ENCODE measurements around the gene PLVAP. TPM values are rescaled to one million over a fixed set of nuclear protein-coding genes. Genes with fewer than 3 reads are reported as not detected.

PLVAP gene
- total RNA-seq, 2 experiments from 2014 or later = 0.68 TPM; not detected in 1

DNA sequence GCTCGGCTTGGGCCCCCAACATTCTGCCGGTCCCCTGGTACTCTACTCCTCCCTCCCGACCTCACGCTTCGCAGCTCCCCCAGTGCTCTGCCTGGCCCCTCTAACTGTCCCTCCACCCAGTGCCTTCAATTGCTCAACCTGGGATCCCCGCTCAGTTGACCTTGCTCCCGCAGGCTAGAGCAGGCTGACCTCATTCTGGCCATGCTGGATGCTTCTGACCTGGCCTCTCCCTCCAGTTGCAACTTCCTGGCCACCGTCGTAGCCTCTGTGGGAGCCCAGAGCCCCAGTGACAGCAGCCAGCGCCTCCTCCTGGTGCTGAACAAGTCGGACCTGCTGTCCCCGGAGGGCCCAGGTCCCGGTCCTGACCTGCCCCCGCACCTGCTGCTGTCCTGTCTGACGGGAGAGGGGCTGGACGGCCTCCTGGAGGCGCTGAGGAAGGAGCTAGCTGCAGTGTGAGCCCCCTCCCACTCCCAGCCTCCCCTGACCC is 36.2 kb downstream of the PLVAP start:
- Mint-ChIP-seq H3K27ac (no peak overlapping the region), H3K36me3 (no peaks in the 10 kb centered on the region), H3K4me1 (peaks cover 13% of the 10 kb centered on the region), H3K4me3 (no peak overlapping the region), H3K27me3 (no peaks in the 10 kb centered on the region), H3K9me3 (no peaks in the 10 kb centered on the region)
- POLR2A ChIA-PET = no interaction called here
- ATAC-seq (ENCODE audit: low read depth) (no peak), DNase-seq (no peak)

DNA sequence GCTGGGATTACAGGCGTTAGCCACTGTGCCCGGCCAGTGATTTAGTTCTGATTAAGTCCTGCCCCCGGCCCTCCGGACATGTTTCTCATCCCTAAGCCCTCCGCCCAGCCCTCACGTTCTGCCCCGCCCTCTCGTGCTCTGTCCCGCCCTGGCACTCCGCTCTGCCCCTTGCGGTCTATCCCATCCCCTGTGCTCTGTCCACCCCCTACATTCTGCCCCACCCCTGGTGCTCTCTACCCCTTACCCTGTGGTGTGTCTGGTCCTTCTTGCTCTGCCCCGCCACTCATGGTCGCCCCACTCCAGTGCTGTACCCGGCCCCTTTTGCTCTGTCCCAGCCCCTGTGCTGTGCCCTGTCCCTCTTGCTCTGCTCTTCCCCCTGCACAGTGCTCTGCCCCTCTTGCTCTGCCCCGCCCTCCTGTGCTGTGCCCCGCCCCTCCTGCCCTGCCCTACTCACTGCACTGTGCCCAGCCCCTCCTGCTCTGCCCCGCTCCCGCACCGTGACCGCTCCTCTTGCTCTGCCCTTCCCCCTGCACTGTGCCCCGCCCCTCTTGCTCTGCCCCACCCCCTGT is 36.8 kb downstream of the PLVAP start:
- Mint-ChIP-seq H3K4me1 (peaks cover 13% of the 10 kb centered on the region), H3K27me3 (no peaks in the 10 kb centered on the region), H3K4me3 (no peak overlapping the region), H3K36me3 (no peaks in the 10 kb centered on the region), H3K9me3 (no peaks in the 10 kb centered on the region), H3K27ac (no peak overlapping the region)
- POLR2A ChIA-PET = no interaction called here
- DNase-seq = no peak
- no peak for ATAC-seq (ENCODE audit: low read depth)

DNA sequence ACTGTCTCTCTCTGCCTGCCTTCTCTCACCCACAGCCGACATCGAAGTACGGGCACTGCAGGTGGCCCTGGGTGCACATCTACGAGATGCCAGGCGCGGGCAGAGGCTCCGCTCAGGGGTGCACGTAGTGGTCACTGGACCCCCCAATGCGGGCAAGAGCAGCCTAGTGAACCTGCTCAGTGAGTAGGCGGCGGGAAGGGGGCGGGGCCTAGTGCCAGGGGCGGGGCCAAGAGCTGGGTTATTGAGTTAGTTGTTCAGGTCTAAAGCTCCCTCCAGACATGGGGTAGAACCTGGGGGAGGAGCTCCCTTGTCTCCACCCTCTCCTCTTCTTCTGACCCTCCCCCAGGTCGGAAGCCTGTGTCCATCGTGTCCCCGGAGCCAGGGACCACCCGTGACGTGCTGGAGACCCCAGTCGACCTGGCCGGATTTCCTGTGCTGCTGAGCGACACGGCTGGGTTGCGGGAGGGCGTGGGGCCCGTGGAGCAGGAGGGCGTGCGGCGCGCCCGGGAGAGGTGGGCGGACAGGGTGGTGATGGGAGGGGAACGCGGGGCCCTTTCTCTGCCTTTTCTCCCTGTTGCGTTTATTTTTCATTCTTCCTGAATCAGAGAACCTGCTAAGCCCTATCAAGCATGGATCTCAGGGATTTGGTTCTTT is 37.9 kb downstream of the PLVAP start:
- Mint-ChIP-seq H3K27ac (no peak overlapping the region), H3K9me3 (no peaks in the 10 kb centered on the region), H3K36me3 (no peaks in the 10 kb centered on the region), H3K27me3 (no peaks in the 10 kb centered on the region), H3K4me3 (peak overlapping the region; percentile 91), H3K4me1 (peaks cover 19% of the 10 kb centered on the region)
- DNase-seq (no peak), ATAC-seq (ENCODE audit: low read depth) (no peak)
- POLR2A ChIA-PET = interaction anchor here (1.6 kb wide), 1 partner anchor 57 kb away, joined by 3 read pairs; the partner anchor contains the start of gene ANKLE1

DNA sequence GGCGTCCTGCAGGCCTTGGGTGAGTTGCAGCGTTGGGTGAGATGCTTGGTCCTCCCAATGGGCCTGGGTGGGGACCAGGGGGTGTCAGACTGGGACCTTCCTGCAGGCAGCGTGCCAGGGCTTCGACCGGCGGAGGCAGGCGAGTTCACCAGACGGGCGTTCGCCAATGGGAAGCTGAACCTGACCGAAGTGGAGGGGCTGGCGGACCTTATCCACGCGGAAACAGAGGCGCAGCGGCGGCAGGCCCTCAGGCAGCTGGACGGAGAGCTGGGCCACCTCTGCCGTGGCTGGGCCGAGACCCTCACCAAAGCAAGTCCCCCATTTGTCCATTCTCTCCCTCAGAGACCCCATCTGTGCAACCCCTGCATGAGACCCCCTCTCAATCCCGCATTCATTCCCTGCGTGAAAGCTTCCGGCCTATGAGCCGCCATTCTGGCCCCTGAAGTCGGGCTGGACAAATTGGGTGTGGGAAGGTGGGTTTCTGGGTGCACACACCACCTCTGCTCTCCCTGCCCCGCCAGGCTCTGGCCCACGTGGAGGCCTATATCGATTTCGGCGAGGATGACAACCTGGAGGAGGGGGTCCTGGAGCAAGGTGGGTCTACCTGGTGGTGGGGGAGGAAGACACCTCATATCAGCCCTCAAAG is 38.6 kb downstream of the PLVAP start:
- peaks cover 2% of the 10 kb centered on the region for H3K36me3 Mint-ChIP-seq
- no peak for DNase-seq
- peaks cover 22% of the 10 kb centered on the region for H3K4me1 Mint-ChIP-seq
- H3K9me3 Mint-ChIP-seq = no peaks in the 10 kb centered on the region
- H3K27me3 Mint-ChIP-seq = no peaks in the 10 kb centered on the region
- H3K27ac Mint-ChIP-seq = peak overlapping the region; percentile 96
- POLR2A ChIA-PET = interaction anchor here (1.0 to 1.6 kb wide), 3 partner anchors 10 to 57 kb away, joined by 3 to 5 read pairs (median 3); partner anchors contain the start of genes ANKLE1 and DDA1
- no peak for ATAC-seq (ENCODE audit: low read depth)
- peak overlapping the region; percentile 91 for H3K4me3 Mint-ChIP-seq

DNA sequence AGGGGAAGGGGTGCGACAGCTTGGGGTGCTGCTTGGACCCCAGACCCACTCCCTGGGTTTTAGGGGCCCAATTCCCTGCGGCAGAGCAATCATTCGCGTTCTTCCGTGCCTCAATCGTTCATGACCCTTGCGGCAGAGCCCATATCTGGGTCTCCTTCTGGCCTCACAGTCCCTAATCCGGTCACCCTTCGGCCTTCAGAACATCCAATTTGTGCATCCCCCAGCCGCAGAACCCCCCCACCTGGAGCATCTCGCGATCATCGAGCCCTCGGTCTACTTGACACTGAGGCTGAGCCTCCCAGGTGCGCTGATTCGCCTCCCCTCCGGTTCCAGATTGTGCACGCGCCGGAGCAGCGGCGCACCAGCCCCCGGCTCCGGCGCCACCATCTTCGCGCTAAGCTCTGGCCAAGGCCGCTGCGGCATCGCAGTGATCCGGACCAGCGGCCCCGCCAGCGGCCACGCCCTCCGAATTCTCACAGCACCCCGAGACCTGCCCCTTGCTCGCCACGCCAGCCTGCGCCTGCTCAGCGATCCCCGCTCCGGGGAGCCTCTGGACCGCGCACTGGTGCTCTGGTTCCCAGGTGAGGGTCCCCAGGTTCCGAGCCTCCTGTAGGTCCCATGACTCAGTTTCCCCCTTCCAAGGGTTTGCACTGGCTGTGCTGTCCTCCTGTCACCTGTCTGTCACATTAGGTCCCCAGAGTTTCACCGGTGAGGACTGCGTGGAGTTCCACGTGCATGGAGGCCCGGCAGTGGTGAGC is 39.3 kb downstream of the PLVAP start:
- Mint-ChIP-seq H3K27ac (peak overlapping the region; percentile 96), H3K4me3 (peak overlapping the region; percentile 91), H3K36me3 (peaks cover 2% of the 10 kb centered on the region), H3K9me3 (no peaks in the 10 kb centered on the region), H3K4me1 (peaks cover 24% of the 10 kb centered on the region), H3K27me3 (no peaks in the 10 kb centered on the region)
- ATAC-seq (ENCODE audit: low read depth) (no peak), DNase-seq (peak; percentile 67)
- POLR2A ChIA-PET = interaction anchor here (0.6 to 1.6 kb wide), 5 partner anchors 10 to 173 kb away, joined by 3 to 6 read pairs (median 4); partner anchors contain the start of genes ANKLE1 and DDA1

DNA sequence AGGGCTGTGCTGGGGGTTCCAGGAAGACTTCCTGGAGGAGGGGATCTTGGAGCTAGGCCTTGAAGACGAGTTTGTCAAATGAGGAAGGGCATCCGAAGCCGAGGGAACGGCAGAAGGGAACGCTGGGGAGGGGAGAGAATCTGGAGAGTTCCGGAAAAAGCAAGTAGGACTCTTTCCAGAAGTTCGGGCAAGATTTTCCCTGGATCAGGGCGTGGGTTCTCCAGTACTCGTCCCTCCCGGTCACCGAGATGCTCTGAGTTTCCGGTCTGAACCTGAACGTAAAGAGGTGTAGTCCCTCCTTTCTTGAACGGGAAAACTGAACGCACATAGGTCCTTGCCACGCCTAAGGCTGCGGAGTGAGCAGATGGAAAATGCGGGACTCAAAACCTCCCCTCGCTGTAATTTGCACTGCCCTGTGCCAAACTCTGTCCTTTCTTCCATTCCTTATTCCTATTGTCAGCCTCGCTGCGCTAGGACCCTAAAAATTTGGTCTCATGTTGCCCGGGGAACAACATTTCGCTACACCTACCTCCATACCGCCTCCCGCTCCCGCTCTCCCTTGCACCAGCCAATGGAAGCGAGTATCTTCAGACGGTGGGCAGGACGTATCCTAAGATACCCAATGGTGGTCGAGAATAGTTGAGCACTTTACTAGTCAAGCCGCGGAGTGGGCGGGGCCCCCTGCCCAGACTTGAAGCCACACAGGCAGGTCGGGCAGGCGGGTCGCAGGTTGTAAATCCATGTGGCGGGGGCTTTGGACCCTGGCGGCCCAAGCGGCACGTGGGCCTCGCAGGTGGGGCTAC is 40.1 kb downstream of the PLVAP start, which contains the start of gene GTPBP3:
TSS of gene GTPBP3 (plus strand) at position 682 of the 803 bp plus-strand sequence. CDS start at position 741, 59 bp downstream.
- POLR2A ChIA-PET = interaction anchor here (0.6 to 1.6 kb wide), 7 partner anchors 9 to 174 kb away, joined by 3 to 6 read pairs (median 4); partner anchors contain the start of genes ABHD8, ANKLE1, DDA1 and MRPL34
- peaks cover 7% of the 10 kb centered on the region for H3K36me3 Mint-ChIP-seq
- ATAC-seq (ENCODE audit: low read depth) (peak; percentile 85), DNase-seq (peak; percentile 95)
- H3K4me1 Mint-ChIP-seq = peaks cover 24% of the 10 kb centered on the region
- H3K27me3 Mint-ChIP-seq = no peaks in the 10 kb centered on the region
- H3K9me3 Mint-ChIP-seq = no peaks in the 10 kb centered on the region
- peak within 1 kb of the TSS; percentile 91 for H3K4me3 Mint-ChIP-seq
- H3K27ac Mint-ChIP-seq = peak within 1 kb of the TSS; percentile 96

DNA sequence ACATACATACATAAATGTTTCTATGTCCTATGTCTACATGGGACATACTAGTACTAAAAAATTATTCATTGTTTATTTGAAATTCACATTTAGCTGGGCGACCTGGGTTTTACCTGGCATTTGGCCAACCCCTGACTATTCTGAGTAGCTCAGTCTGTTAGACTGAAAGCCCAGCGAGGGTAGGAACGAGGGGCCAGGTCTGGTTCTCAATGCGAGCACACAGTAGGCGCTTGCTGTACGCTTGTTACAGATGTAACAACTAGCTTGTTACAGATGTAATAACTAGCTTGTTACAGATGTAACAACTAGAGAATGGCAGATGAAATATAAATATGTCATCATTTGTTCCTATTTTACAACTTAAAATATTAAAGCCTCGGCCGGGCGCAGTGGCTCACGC is 41.6 kb downstream of the PLVAP start:
- Mint-ChIP-seq H3K4me3 (peak overlapping the region; percentile 91), H3K27ac (no peak overlapping the region), H3K27me3 (peaks cover 4% of the 10 kb centered on the region), H3K4me1 (peaks cover 24% of the 10 kb centered on the region), H3K36me3 (peaks cover 7% of the 10 kb centered on the region), H3K9me3 (no peaks in the 10 kb centered on the region)
- ATAC-seq (ENCODE audit: low read depth) (no peak), DNase-seq (no peak)
- POLR2A ChIA-PET = interaction anchor here (0.6 to 4.3 kb wide), 6 partner anchors 28 to 70 kb away, joined by 3 to 45 read pairs (median 4); partner anchors contain the start of genes BST2 and DDA1

DNA sequence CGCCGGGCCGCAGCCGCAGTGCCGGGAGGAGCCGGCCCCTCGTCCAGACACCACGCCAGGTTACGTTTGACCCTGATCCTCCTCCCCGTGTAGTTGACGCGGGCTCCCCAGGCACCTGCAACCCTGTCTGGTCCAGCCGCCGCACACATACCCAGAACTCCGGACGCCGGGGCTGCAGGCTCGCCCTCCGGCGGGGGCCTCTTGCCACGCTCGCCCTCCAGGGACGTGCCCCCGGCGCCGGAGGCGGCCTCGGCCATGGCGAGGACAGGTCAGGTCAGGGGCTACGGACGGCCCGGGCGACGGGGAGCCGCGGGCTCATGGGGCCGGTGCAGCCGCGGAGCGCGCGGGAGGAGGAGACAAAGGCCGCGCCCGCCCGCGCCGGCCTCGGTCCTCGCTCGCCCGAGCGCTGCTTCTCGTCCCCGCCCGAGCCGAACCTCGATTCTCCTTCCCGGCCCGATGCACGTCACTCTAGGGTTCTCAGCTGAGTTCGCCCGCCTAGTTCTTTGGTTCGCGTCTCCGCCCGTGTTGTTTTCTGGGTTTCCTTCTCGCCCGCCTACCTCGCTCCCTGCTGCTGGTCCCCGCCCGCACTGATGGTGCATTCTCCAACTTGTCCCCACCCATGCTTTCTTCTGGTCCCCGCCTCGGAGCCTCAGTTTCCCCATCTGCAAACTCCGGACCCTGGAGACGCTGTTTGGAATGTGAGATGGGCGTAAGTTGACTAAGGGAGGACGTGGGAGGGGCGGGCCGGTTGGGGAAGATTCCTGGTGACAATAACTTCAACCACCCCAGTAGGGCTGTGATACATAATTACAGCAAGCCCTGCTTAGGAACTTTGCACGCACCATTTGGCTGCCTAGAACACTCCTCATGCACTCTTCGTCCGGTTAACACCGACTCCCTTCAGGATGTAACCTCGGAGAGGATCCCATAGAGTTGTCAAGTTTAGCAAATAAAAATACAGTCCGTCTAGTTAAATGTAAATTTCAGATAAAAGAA is 42.4 kb downstream of the PLVAP start, which contains the start of gene ANO8:
TSS of gene ANO8 (minus strand) at position 442 of the 996 bp plus-strand sequence. CDS start at position 257, 185 bp downstream.
- Mint-ChIP-seq H3K27ac (peak within 1 kb of the TSS; percentile 86), H3K9me3 (no peaks in the 10 kb centered on the region), H3K4me1 (peaks cover 24% of the 10 kb centered on the region), H3K36me3 (peaks cover 7% of the 10 kb centered on the region), H3K27me3 (peaks cover 5% of the 10 kb centered on the region), H3K4me3 (peak within 1 kb of the TSS; percentile 91)
- DNase-seq (peak; percentile 95), ATAC-seq (ENCODE audit: low read depth) (peak; percentile 61)
- POLR2A ChIA-PET = interaction anchor here (0.6 to 4.3 kb wide), 11 partner anchors 24 to 85 kb away, joined by 3 to 45 read pairs (median 4); partner anchors contain the start of genes BST2, CCDC194, DDA1 and MRPL34

DNA sequence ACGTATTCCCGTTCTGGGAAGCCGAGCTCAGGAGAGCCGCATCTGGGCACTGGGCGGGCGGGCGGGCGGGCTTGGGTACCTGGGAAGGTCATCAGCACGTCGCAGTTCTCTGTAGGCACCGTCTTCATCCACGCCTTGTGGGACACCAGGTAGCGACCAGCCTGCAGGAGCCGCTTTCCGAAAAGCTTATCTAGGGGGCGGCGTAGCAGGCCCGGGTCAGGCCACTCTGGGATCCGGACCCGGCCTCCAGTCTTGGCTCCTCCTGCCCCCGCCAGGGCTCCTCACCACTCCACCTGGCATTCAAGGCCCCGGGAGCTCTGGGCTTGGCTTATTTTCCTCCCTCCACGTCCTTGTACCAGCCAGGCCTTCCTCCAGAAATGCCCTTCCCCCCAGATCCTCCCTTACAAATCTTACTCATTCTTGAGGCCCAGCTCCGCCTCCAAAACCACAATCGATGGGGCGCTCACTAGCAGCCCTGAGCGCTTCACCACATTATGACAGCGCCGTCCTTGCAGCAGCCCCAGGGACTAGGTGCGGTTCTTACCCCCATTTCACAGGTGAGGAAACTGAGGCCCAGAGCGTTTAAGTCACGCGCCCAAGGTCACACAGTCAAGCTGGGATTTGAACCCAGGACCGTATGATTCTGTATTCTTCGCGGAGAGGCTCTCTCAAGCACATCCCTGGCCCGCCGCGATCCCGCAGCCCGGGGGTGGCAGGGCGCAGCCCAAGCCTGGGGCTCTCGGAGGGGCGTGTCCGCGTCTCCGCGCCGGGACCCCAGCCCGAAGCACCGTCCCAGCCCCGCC is 43.3 kb downstream of the PLVAP start:
- H3K4me3 Mint-ChIP-seq = peak overlapping the region; percentile 80
- ATAC-seq (ENCODE audit: low read depth) = peak; percentile 21
- DNase-seq = peak; percentile 76
- H3K27me3 Mint-ChIP-seq = peaks cover 5% of the 10 kb centered on the region
- peak overlapping the region; percentile 84 for H3K27ac Mint-ChIP-seq
- H3K36me3 Mint-ChIP-seq = peaks cover 7% of the 10 kb centered on the region
- H3K4me1 Mint-ChIP-seq = peaks cover 25% of the 10 kb centered on the region
- POLR2A ChIA-PET = interaction anchor here (0.6 to 4.3 kb wide), 15 partner anchors 10 to 470 kb away, joined by 3 to 45 read pairs (median 4); partner anchors contain the start of genes ANKLE1, BST2, CCDC194 and DDA1
- no peaks in the 10 kb centered on the region for H3K9me3 Mint-ChIP-seq

DNA sequence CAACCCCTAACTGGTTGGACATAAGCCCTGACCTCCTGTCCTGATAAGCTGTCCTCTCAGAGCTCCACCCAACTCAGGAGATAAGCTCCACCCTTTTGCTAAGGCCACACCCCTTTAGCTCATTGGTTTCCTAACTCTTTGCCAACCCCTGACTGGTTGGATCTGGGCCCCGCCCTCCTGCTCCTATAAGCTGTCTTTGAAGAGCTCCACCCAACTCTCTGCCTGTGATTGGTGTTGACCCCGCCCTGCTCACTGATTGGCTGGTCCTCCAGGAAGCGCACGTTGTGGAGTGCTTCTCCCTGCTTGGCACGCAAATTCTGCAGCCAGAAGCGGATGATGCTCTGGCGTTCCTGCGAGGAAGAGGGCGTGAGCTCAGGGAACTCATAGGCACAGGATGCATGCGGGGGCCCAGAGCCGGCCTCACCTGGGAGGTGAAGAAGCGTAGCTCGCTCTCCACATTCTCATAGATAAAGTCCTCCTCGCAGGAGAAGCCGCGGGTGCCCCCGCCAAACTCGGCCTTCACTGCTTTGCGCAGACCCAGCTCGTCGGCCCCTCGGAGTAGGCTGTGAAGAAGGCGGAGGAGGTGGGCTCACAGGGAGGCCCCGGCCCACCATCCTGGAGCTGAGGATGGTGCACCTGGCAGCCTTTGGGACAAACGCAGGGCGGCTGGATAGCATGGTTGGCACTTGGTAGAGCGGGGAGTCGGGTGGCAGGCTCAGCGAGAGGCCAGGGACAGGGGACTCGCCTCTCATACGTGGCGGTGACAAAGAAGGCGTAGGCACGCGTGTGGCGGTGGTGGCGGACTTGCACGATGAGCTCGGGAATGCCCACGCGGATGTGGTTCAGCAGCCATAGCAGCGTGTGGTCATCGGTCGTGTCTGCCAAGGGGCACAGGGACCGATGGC is 44.2 kb downstream of the PLVAP start:
- H3K4me1 Mint-ChIP-seq = peaks cover 23% of the 10 kb centered on the region
- peak overlapping the region; percentile 32 for H3K4me3 Mint-ChIP-seq
- ATAC-seq (ENCODE audit: low read depth) = no peak
- H3K36me3 Mint-ChIP-seq = peaks cover 7% of the 10 kb centered on the region
- H3K27me3 Mint-ChIP-seq = peaks cover 5% of the 10 kb centered on the region
- no peaks in the 10 kb centered on the region for H3K9me3 Mint-ChIP-seq
- POLR2A ChIA-PET = interaction anchor here (0.6 to 4.3 kb wide), 14 partner anchors 9 to 471 kb away, joined by 3 to 45 read pairs (median 4); partner anchors contain the start of genes ANKLE1, BST2, CCDC194 and DDA1
- no peak for DNase-seq
- no peak overlapping the region for H3K27ac Mint-ChIP-seq

All from activated naive CD8-positive, alpha-beta T cell treated with anti-CD3 and anti-CD28 coated beads, Interleukin-2, amount 10 ng/mL, durations not matched to agents 7 days and 5 days (primary cell).